Endothelial cell of umbilical vein (primary cell): ENCODE results near the gene PRKD1. TPM values are rescaled to one million over a fixed set of nuclear protein-coding genes. Genes with fewer than 3 reads are reported as not detected.

Source experiments
- BruUV-seq: library from RNA; stranded (reverse); fragments of 400-500 nt; replicated peaks from 2 replicates; lab custom pipeline; 2021; lab: Mats Ljungman, UMichigan
- CTCF ChIA-PET: fragments of 300-600, 350-600 bp; sonication (Branson Sonifier 250); formaldehyde crosslinking; loops from one replicate; lab custom pipeline; 2021; ENCODE audit warnings: antibody characterized with exemption, inconsistent platforms; lab: Charles Lee
- POLR2A ChIA-PET: fragments of 300-600, 350-600 bp; sonication (Branson Sonifier 250); formaldehyde crosslinking; loops from one replicate; lab custom pipeline; 2021; ENCODE audit warnings: antibody characterized with exemption, inconsistent platforms; lab: Charles Lee
- DNase-seq: peaks from one replicate; pipeline ENCODE4 v3.0.0-alpha.2; 2011; ENCODE audit warnings: low read depth, low spot score
- FAIRE-seq: peaks from 2 replicates; lab custom pipeline; 2011; peaks lifted over from hg19 to GRCh38; lab: Jason Lieb, UNC
- H2AFZ ChIP-seq: 2 replicates; pipeline ENCODE4 v1.6.0; 2012; ENCODE audit warnings: low read depth, low read length, control low read depth, inconsistent platforms
- H3K27ac ChIP-seq: 2 replicates; pipeline ENCODE4 v1.5.1; 2011; ENCODE audit warnings: low read depth, mild to moderate bottlenecking, control low read depth, low read length, moderate library complexity; ENCODE audit not compliant: insufficient read depth
- H3K27me3 ChIP-seq, 2 experiments: 2 replicates each; pipeline versions ENCODE4 v1.6.0 to v1.6.1; 2011; ENCODE audit warnings: low read length in 2 of 2, mixed read lengths in 1 of 2; ENCODE audit not compliant: control insufficient read depth in 2 of 2, insufficient read depth in 2 of 2
- H3K36me3 ChIP-seq, 2 experiments: 2 replicates in 1 of 2; 3 replicates in 1 of 2; pipeline ENCODE4 v1.5.1; 2011; ENCODE audit warnings: low read length in 2 of 2, mild to moderate bottlenecking in 1 of 2, moderate library complexity in 1 of 2; ENCODE audit not compliant: control insufficient read depth in 2 of 2, insufficient read depth in 2 of 2; ENCODE audit errors: extremely low read depth in 1 of 2
- H3K4me1 ChIP-seq: 3 replicates; pipeline ENCODE4 v1.5.1; 2011; ENCODE audit warnings: mild to moderate bottlenecking, low read length; ENCODE audit not compliant: control insufficient read depth, insufficient read depth; ENCODE audit errors: extremely low read depth
- H3K4me2 ChIP-seq: 2 replicates; pipeline ENCODE4 v1.6.1; 2011; ENCODE audit warnings: low read length, control low read depth, mixed read lengths; ENCODE audit not compliant: insufficient read depth
- H3K4me3 ChIP-seq, 3 experiments: fragments of 200-600 bp in 1 of 3; sonication (generic), shearing (Covaris generic) in 1 of 3; replicated peaks in 1 of 3; 2 replicates each; pipeline ENCODE4 v1.5.1; 2011 to 2016; ENCODE audit warnings: control low read depth in 3 of 3, low read length in 3 of 3, mild to moderate bottlenecking in 2 of 3, inconsistent platforms in 1 of 3, low read depth in 1 of 3, moderate library complexity in 1 of 3; ENCODE audit not compliant: insufficient read depth in 1 of 3
- H3K79me2 ChIP-seq: 2 replicates; pipeline ENCODE4 v1.6.0; 2012; ENCODE audit warnings: low read length, inconsistent platforms; ENCODE audit not compliant: control insufficient read depth, insufficient read depth
- H3K9ac ChIP-seq: replicated peaks from 2 replicates; pipeline ENCODE3; 2011; ENCODE audit warnings: low read length, control low read depth; ENCODE audit not compliant: insufficient read depth; ENCODE audit errors: extremely low read depth
- H3K9me1 ChIP-seq: replicated peaks from 3 replicates; pipeline ENCODE4 v1.6.0; 2011; ENCODE audit warnings: mild to moderate bottlenecking, low read length; ENCODE audit not compliant: control insufficient read depth, insufficient read depth; ENCODE audit errors: extremely low read depth
- H3K9me3 ChIP-seq: replicated peaks from 2 replicates; pipeline ENCODE4 v1.5.1; 2012; ENCODE audit warnings: low read length, inconsistent platforms; ENCODE audit not compliant: control insufficient read depth, insufficient read depth
- H4K20me1 ChIP-seq: replicated peaks from 2 replicates; pipeline ENCODE3; 2011; ENCODE audit warnings: mild to moderate bottlenecking, low read length; ENCODE audit not compliant: control insufficient read depth, insufficient read depth; ENCODE audit errors: extremely low read depth
- CTCF ChIP-seq, 2 donors: IDR thresholded peaks; 1 replicate in 1 of 2; 2 replicates in 1 of 2; pipeline ENCODE4 v1.5.1; 2011; ENCODE audit warnings: low read length in 2 of 2, mild to moderate bottlenecking in 2 of 2, moderate library complexity in 2 of 2, control low read depth in 1 of 2, inconsistent platforms in 1 of 2, low read depth in 1 of 2; ENCODE audit not compliant: insufficient read depth in 1 of 2; ENCODE audit errors: extremely low read depth in 1 of 2
- EZH2 ChIP-seq: IDR thresholded peaks from 2 replicates; pipeline ENCODE4 v1.6.1; 2012; ENCODE audit warnings: borderline replicate concordance, low read depth, mild to moderate bottlenecking, moderate library complexity, low read length, inconsistent platforms; ENCODE audit not compliant: severe bottlenecking
- FOS ChIP-seq: IDR thresholded peaks from 2 replicates; pipeline ENCODE4 v1.6.1; 2011; ENCODE audit warnings: mild to moderate bottlenecking, low read length, moderate library complexity, borderline replicate concordance; ENCODE audit not compliant: insufficient read depth
- GATA2 ChIP-seq: IDR thresholded peaks from 2 replicates; pipeline ENCODE4 v1.7.0; 2011; ENCODE audit warnings: low read depth, mild to moderate bottlenecking, moderate library complexity, mixed read lengths, low read length; ENCODE audit not compliant: insufficient read length, insufficient read depth
- JUN ChIP-seq: IDR thresholded peaks from 2 replicates; pipeline ENCODE4 v1.6.1; 2011; ENCODE audit warnings: borderline replicate concordance, low read depth; ENCODE audit not compliant: insufficient read length, insufficient read depth
- MAX ChIP-seq: IDR thresholded peaks from 2 replicates; pipeline ENCODE4 v1.6.1; 2011; ENCODE audit not compliant: insufficient read depth, insufficient read length
- MYC ChIP-seq: IDR thresholded peaks from one replicate; pipeline ENCODE4 v1.6.1; 2011; ENCODE audit warnings: mild to moderate bottlenecking, low read depth, low read length
- POLR2A ChIP-seq: IDR thresholded peaks from 2 replicates; pipeline ENCODE4 v1.6.1; 2012; ENCODE audit warnings: low read depth, mild to moderate bottlenecking, control low read depth, low read length
- POLR2AphosphoS5 ChIP-seq: IDR thresholded peaks from 2 replicates; pipeline ENCODE4 v1.6.1; 2012; ENCODE audit warnings: low read depth, mild to moderate bottlenecking, control low read depth, low read length, moderate library complexity; ENCODE audit not compliant: insufficient read depth
- dilution Hi-C: fragments of 300-500 bp; cut with MboI; formaldehyde crosslinking; loops from one replicate; pipeline ENCODE4 v1.15.0; 2019; ENCODE audit warnings: low sequenced_read_pairs; ENCODE audit not compliant: extremely low pct_ligation_motif_present
- intact Hi-C: fragments of 100-400 bp; cut with micrococcal nuclease; formaldehyde crosslinking; loops from one replicate; pipeline ENCODE4 v1.10.0; 2022
- polyA plus RNA-seq, 4 experiments: library from polyadenylated mRNA; depleted of rRNA in 3 of 4; stranded (reverse) in 3 of 4; unstranded in 1 of 4; fragments of >200 nt; gene quantifications; 2 replicates each; pipeline versions ENCODE4 v1.2.1 to v1.2.3, GENCODE V29; 2011 to 2012; ENCODE audit warnings: missing spikeins in 1 of 4
- total RNA-seq: library from RNA; stranded (reverse); gene quantifications from 2 replicates; pipeline ENCODE4 v1.2.3, GENCODE V29; 2021

PRKD1 gene
- total and polyA plus RNA-seq, 2 donors (not counting 3 experiments of a cell fraction or from before 2014, with no cell fraction given), result 3.9 to 10.9 TPM

- intact Hi-C loops, result no loop called here
- no peak for FAIRE-seq
Observed at GRCh38 chr14:29806124-29806517, 121.5 kb downstream of the PRKD1 start.

More at GRCh38 chr14:29806124-29806517, 121.5 kb downstream of the PRKD1 start:
- BruUV-seq, result no TSS peak
- H2AFZ ChIP-seq, result no peak overlapping the region
- H3K79me2 ChIP-seq, result no peaks in the 10 kb centered on the region
- no peaks in the 10 kb centered on the region for H3K9me3 ChIP-seq
- H3K4me2 ChIP-seq, result no peak overlapping the region
- H3K27me3 ChIP-seq, result no peaks in the 10 kb centered on the region
- no peaks in the 10 kb centered on the region for H3K36me3 ChIP-seq
- H3K27ac ChIP-seq, result no peak overlapping the region
- no peaks in the 10 kb centered on the region for H3K9me1 ChIP-seq
- no peak overlapping the region for H3K4me3 ChIP-seq
- dilution Hi-C loops, result no loop called here
- no peaks in the 10 kb centered on the region for H4K20me1 ChIP-seq
- ChIA-PET POLR2A (no interaction called here), CTCF (no interaction called here)
- H3K4me1 ChIP-seq, result no peaks in the 10 kb centered on the region
- no peak for DNase-seq
- TF ChIP-seq EZH2 (no peak), MYC (no peak), MAX (no peak), JUN (no peak), POLR2AphosphoS5 (no peak), CTCF (IDR thresholded peaks at IDR 0.05; ENCODE audit: extremely low read depth in 1 of 2, insufficient read depth in 1 of 2, low read depth in 1 of 2, low read length in 2 of 2) (no peak), GATA2 (no peak), POLR2A (no peak), FOS (no peak)
- H3K9ac ChIP-seq, result no peak overlapping the region
